Stimulated activated CD8-positive, alpha-beta memory T cell treated with anti-CD3 and anti-CD28 coated beads, Interleukin-7, amount 100 ng/mL, for 4 hours (primary cell): ENCODE measurements around the gene BTN3A1.
"Not testable (repeated sequence)": the region's sequence is repeated elsewhere in the genome, so short reads cannot be mapped to it uniquely, and the experiment has no call there.

Experiments
- DNase-seq, 2 donors: peaks; one replicate each; pipeline ENCODE4 v3.0.0-alpha.2; 2020; ENCODE audit warnings: low read depth in 2 of 2

BTN3A1 gene

DNA sequence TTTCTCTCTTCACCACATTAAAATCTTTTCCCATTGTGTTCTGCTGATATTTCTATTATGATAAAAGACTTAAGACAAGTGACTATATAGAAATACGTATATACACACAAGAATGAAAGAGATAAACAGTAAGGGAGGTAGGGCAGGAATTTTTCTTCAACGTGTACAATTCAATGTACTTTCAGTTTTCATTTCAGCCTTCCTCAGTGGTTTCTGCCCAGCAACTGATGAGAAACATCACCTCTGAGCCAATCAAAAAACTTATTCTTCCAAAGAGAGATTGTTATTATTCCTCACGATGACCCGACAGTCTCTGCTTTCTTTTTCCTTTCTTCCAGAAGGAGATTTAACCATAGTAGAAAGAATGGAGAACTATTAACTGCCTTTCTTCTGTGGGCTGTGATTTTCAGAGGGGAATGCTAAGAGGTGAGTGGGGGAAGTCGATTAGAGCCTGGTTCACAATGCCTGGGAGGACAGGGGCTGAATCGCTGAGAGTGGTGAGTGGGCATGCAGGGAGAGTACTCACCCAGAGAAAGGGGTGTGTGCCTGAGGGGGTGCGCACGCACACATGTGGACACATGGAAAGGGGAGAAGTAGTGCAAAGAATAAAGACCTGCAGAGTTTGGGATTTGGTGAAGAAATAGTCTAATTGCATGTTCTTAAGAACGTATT is at the start of gene BTN3A1:
Gene BTN3A1, plus strand, starts transcription at position 289 of the 672 bp plus-strand sequence. CDS start 3,289 bp downstream, outside the sequence.
- DNase-seq, result peak; percentile 41 to 42

DNA sequence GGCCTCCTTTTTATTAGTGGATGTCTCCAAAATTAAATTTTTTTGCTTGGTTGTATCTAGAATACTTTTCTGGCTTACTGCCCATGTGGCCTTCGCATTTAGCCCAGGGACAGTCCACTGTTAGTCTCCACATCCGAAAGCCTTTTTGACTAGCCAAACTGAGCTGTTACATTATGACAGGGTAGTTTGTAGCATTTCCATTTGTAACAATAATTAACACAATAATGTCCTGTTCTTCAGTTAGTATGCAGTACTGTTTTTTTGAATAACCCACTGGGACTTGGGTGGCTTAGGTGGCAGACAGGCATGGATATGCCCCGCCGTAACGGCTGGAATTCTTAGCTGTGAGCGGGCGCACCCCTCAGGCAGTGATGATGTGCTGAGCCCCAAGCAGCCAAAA is 49.8 kb upstream of the BTN3A1 start:
- DNase-seq, result no peak

DNA sequence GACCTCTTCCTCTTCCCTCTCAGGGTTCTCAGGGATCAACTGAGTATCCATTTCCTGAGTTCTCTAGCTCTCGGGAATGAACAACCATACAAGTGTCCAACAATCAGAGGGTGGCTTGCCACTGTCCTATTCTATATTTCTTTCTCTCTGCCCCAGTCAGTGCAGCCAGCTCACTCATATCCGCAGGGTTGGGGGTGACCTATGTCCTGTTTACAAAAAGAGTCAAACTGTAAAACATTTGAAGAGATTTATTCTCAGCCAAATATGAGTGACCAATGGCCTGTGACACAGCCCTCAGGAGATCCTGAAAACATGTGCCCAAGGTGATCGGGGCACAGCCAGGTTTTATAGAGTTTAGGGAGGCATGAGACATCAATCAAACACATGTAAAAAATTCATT is 47.9 kb upstream of the BTN3A1 start:
- no peak for DNase-seq

DNA sequence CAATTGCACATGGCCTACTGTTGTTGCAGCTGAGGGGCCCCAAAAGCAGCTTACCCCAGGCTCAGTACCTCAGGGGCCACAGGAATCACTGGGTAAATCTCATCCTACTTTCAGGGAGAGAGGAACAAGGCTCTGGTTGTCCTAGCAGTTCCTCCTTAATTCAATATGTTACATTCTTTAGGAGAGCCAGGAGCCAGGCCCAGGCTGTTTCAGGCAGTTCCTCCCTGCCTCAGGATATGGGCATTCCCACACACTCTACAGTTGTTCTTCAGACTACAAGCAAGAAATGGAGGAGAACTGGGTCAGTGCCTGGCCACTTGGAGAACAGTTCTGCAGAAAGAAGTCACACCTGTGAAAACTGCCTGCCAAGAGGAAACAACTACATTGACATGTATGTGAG is 46.7 kb upstream of the BTN3A1 start:
- DNase-seq, result no peak

DNA sequence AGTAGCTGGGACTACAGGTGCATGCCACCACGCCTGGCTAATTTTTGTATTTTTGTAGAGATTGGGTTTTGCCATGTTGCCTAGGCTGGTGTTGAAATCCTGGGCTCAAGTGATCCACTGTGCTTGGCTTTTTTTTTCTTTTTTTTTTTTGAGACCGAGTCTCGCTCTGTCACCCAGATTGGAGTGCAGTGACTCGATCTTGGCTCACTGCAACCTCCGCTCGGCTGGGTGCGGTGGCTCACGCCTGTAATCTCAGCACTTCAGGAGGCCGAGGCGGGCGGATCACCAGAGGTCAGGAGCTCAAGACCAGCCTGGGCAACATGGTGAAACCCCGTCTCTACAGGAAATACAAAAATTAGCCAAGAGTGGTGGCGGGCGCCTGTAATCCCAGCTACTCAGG is 44.5 kb upstream of the BTN3A1 start:
- DNase-seq, result not testable (repeated sequence)

DNA sequence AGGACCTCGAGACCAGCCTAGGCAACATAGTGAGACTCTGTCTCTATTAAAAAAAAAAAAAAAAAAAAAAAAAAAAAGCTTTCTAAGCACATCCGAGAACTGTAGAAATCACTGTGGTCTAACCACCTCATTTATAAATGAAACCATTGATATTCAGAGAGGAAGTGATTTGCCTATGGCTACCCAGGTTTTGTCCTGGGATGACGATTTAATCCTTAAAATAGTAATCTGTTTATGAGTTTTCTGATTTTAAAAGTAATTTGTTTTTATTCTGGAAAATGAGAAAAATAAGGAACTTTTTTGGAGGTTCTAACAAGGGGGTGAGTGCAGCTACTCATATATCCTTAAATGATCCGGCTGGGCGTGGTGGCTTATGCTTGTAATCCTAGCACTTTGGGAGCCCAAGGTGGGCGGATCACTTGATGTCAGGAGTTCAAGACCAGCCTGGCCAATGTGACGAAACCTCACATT is 43.5 kb upstream of the BTN3A1 start:
- DNase-seq, result no peak

DNA sequence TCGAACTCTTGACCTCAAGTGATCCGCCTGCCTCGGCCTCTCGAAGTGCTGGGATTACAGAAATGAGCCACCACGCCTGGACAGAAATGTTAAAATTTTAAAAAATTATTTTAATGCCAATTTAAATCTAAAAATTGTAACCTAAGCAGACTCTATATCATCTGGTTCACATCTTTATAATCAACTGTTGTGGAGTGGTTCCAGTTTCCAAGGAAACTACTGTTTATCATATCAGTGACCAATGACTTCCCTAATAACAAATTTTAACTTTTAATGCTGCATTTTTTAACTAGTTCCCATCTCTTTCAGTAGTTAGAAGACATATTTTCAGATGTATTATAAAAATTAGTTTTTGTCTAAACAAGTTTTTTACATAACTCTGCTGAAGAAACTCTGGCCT is 42.3 kb upstream of the BTN3A1 start:
- DNase-seq, result no peak

DNA sequence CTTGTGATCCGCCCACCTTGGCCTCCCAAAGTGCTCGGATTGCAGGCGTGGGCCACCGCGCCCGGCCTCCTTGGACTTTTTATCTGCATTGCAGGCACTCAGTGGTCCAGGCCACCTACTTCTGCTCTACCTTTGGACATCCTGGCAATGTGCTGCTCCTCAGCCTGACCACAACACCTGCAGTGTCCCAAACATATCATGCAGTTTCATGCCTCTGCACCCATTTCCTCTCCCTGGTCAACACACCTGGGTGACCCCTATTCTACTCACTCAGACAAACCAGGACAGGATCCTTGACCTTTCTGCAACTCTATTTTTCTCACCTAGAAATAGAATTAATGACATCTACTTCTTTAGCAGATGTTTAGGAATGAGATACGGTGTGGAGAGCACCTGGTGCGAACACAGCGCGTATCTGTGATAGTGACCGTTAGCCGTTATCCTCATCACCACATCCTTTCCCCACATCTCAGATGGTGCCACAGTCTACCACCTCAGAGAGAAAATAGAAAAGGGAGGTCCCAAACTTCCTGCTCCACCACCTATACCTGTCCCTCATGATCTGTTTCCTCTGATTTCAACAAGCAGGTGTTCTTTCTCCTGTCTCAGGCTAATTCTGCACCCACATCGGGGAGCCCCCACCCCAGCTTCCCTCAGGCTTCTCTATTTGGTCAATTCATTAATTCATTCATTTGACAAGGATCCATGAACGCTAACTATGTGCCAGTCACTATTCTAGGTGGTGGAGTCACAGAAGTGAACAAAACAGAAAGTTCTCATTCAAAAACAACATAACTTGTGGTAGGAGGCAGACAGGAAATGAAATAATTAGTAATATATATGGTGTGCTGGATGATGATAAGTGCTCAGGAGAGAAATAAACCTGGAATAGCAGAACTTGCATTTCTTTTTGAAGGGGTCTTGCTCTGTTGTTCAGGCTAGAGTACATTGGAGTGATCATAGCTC is 41.3 kb upstream of the BTN3A1 start:
- DNase-seq, result no peak

DNA sequence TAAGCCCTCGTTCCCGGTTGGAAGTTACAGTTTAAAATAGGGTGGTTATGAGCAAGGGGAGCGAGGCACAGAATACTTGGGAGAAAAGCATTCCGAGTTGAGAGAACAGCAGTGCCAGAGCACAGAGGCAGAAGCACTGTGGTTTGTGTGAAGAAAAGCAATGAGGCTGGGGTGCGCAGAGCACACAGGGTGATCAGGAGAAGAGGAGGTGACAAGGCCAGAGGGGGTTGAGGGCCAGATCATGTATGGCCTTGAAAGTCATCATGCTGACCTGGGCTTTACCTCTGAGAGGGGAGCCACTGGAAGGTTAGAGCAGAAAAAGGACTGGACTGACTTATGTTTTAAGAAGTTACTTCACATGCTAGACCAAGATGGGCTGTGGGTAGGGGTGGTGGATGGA is 40.5 kb upstream of the BTN3A1 start:
- no peak for DNase-seq

DNA sequence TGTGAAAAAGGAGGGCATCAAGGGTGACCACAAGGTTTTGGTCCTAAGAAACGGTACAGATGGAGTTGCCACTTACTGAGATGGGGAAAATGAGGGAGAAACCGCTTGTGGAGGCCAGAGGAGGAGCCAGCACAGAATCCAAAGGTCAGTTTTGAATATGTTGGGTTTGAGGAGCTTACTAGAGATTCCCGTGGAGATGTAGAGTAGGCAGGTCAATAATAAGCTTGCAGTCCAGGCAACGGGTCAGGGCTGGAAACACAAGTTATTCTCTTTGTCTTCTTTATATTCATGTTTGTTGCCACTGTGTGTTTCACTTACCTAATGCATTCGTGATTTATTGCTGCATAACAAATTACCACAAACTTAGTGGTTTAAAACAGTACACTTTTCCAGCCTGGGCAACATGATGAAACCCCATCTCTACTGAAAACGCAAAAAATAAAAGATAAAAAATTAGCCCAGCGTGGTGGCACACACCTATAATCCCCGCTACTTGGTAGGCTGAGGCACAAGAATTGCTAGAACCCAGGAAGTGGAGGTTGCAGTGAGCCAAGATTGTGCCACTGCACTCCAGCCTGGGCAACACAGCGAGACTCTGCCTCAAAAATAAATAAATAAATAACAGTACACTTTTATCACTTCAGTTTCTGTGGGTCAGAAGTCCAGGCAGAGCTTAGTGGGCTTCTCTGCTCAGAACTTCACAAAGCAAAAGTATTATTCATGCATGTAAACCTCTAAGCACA is 39.8 kb upstream of the BTN3A1 start:
- DNase-seq, result no peak

DNA sequence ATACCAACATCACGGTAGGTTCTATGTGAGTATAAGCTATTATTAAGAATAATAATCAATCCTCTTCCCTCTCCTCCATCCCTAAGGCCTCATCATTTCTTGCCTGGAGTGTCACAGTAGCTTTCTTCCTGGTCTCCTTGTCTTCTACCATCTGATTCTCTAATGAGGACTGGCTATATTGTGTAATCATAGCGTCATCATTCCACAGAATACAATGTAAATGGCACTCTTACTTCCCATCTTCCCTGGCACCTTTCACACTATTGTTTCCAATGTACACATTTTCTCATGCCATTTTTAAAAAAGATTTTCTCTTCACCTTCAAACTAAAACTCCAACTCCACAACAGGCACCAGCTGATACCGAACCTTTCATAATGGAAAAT is 39.2 kb upstream of the BTN3A1 start:
- no peak for DNase-seq

DNA sequence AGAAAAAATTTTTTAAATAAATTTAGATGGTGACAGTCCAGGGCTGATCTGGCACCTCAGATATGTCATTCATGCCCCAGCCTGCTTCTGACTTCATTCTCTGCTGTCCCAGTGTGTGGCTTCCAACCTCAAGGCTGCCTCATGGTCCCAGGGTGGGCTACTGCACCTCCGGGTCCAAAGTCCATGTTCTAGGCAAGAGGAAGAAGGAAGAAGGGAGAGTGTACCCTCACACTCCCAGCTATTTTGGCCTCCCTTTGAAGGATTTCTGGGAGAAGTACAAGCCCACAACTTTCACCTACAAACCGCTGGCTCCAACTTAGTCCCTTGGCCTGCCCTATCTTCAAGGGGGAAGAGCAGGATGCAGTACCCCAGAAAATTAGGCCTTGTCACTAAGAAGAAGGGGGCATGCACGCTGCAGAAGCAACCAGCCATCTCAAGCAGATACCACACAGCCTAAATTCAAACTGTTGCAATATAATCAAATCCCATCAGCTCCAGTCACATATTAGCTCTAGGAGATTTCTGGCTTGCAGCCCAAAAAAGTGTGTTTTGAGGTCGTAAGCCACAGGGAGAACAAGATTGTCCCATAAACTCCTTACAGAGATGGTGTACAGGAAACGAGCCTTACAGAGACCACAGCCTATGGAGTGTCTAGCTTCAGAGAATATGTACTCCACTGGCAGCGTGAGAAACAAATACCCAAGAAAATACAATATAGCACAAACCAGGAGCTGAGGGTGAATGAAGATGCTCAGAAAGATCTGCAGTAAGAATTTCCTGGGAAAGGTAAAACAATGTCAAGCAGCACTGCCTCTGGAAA is 38.0 kb upstream of the BTN3A1 start:
- no peak for DNase-seq

DNA sequence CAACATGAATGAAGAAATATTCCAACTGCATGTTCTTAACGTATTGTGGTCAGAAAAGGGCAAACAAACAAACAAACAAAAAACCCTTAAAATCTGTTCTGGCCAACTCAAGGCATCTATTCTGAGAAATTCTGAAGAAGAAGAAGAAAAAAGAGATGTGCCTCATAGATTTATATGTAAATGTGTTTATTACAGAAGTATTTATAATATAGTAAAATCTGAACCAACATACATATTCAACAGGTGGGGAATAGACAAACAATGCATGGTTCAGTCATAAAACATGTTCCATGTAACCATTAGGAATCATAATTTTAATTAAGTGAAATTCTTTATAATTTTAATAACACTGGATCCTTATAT is 36.5 kb upstream of the BTN3A1 start:
- no peak for DNase-seq

DNA sequence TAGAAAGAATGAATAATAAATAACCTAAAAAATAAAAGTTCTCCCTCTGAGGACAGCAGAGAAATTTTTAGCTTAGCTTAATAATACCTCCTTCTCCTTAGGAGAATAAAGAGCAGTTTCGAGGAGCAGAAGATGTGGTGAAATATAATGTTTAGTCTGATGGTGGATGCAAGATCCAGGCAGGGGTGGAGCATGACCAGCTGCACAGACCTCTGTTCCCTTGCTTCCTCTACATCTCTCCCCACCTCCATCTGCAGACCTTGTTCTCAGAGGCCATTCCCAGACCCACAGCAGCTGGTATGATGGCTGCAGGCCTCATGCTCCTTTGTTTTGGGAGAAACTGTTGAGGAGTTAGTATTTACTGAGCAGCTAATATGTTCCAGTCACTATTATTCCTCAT is 35.6 kb upstream of the BTN3A1 start:
- DNase-seq, result no peak

DNA sequence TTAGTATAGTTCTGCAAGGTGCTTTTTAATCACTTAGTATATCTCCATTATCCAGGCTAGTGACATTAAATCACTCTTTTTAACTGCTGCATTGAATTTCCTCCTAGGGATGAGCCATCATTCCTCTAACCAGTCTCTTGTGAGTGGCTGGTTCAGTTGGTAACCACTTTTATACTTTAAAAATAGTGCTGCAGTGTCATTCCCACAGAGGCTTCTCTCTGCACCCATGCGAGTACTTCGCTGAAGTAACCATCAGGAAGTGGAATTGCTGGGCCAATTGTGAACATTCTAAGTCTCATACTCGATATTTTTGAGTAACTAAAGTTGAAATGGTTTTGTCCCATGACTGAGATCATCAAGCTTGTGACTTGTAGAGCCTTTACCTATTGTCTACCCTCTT is 35.0 kb upstream of the BTN3A1 start:
- no peak for DNase-seq

DNA sequence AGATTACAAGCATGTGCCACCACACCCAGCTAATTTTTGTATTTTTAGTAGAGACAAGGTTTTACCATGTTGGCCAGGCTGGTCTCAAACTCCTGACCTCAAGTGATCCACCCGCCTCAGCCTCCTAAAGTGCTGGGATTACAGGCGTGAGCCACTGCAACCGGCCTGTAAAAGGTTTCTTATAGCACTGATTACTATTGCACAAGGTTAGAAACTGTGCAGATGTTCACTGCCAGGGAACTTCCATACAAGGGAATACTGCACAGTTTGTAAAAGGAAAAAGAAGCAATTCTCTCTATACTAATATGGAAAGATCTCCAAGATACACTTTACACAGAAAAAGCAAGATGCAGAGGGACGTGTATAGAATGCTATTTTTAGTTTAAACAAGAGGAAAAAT is 30.3 kb upstream of the BTN3A1 start:
- not testable (repeated sequence) for DNase-seq

DNA sequence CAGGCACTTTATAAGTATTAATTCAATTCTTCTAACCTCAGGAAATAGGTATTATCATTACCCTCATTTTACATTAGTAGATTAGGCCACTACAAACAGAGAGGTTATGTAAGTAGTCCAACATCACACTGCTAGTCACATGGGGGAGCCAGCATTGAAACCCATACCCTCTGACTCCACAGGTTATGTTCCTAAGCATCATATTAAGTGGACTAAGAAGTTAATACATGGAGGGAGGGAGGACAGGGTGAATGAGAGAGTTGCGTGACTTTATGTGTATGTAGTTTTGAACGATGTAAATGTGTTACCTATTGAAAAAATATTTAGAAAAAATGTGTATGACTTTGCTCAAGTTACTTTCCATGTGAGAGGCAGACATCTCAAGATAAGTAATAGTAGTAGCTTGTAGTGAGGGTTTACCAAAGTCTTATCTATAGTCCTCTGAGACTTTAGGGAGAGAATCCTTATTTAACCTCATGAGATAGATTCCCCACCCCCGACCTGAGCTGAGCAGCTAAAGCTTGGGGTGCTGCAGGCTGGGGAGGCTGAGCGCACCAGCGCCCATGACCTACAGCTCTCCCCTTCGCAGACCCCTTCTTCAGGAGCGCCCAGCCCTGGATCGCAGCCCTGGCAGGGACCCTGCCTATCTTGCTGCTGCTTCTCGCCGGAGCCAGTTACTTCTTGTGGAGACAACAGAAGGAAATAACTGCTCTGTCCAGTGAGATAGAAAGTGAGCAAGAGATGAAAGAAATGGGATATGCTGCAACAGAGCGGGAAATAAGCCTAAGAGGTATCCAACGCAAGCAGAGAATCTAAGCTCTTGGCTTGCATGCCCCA is 29.5 kb upstream of the BTN3A1 start:
- no peak for DNase-seq

DNA sequence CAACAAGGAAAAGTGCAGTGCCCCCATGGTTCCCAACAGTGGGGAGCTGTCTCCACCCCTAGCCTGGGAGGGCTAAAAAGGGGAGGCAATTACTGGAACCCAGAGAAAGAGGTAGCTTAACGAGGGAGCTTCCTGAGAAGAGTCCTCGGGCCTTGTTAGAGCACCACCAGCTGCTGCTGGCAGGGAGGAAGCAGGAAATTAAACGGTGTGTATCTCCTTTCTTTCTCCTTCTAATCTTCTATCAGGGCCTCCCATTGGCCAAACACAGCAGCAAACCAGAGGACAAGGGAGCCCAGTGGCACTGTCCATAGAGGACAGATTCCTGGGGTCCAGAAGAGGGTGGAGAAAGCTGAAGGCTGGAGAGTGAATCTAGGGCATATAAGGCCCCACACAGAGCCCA is 26.8 kb upstream of the BTN3A1 start:
- DNase-seq, result no peak

DNA sequence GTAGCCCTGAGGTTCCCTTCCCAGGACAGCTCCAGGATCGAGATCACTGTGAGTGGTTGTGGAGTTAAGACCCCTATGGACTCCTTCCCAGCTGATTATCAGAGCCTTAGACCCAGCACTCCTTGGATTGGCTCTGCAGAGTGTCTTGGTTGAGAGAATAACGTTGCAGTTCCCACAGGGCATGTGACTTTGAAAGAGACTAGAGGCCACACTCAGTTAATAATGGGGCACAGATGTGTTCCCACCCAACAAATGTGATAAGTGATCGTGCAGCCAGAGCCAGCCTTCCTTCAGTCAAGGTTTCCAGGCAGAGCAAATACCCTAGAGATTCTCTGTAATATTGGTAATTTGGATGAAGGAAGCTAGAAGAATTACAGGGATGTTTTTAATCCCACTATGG is 24.4 kb upstream of the BTN3A1 start:
- no peak for DNase-seq

DNA sequence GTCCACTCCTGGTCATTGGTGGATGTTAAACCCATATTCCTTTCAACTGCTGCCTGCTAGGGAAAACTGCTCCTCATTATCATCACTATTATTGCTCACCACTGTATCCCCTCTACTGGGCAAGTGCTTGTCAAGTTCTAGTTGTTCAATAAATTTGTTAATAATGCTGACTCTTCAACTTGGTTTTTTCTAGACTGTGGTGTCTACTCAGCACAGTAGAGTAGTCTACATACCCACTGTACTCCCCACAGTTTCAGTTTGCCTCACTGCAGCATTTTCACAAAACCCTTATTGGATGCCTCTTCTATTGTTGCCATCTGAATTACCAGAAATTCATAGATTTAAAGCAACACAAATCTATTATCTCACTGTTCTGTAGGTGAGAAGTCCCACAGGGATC is 23.9 kb upstream of the BTN3A1 start:
- DNase-seq, result not testable (repeated sequence)

DNA sequence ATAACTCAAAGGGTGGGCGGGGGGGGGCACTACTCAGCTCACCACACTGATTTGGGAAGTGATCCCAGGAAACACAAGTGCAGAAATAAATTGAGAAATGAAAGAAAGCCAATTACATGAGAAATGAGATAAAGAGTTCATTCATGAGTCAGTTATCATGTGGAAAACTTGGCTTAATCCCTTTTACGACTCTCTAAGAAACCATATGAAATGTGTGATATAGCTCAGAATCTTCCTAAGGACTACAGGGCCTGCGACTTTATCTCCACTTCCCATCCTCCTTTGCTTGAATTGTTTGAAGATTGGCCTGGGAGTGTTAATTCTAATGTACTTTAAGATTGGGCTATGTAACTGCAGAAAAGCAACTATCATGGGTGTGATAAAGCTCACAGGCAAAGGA is 22.8 kb upstream of the BTN3A1 start:
- no peak for DNase-seq
